ENCODE results near the gene SRSF1.
A peak's percentile ranks its signal among the peaks of the same experiment; 100 is the strongest.

The SRSF1 gene

DNA sequence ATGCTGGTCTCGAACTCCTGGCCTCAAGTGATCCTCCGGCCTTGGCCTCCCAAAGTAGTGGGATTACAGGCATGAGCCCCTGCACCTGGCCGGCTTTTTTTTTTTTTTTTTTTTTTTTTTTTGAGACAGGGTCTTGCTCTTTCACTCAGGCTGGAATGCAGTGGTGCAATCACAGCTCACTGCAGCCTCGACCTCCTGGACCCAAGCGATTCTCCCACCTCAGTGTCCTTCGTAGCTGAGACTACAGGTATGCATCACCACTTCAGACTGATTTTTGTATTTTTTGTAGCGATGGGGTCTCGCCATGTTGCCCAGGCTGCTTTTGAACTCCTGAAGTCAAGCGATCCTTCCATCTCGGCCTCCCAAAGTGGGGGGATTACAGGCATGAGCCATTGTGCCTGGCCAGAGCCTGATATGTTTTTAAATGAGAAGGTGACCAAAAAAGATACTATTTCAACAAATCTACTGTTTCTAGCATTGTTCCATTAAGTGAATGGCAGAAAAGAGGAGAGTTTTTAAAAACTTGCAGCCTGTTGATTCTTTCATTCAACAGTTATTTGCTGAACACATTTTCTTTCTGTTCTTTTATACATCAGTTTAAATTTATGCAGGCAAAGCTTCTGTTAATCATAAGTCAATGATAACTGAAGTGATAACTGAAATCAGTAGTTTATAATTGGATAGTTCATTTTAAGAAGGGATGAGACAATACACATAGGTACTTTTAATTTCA is 3.2 kb upstream of the SRSF1 start:
- H3K4me3 ChIP-seq (ENCODE audit: low read length) = no peak overlapping the region
- peaks cover 10% of the 10 kb centered on the region for H3K4me1 ChIP-seq (ENCODE audit: low read length)
- no peak overlapping the region for H3K9ac ChIP-seq (ENCODE audit: low read length)
- H4K20me1 ChIP-seq (ENCODE audit: insufficient read depth, low read length) = peaks cover 11% of the 10 kb centered on the region
- H2AFZ ChIP-seq (ENCODE audit: low read depth, low read length) = no peak overlapping the region
- no peak overlapping the region for H3K4me2 ChIP-seq (ENCODE audit: low read length)
- no peak overlapping the region for H3K27ac ChIP-seq (ENCODE audit: low read length)
- H3K9me3 ChIP-seq (ENCODE audit: insufficient read depth, low read length) = no peaks in the 10 kb centered on the region
- no peaks in the 10 kb centered on the region for H3K27me3 ChIP-seq (ENCODE audit: low read depth, low read length)
- TF ChIP-seq EZH2phosphoT487 (IDR thresholded peaks at IDR 0.05; ENCODE audit: low read depth) = no peak
- TF ChIP-seq, protein P1, sequence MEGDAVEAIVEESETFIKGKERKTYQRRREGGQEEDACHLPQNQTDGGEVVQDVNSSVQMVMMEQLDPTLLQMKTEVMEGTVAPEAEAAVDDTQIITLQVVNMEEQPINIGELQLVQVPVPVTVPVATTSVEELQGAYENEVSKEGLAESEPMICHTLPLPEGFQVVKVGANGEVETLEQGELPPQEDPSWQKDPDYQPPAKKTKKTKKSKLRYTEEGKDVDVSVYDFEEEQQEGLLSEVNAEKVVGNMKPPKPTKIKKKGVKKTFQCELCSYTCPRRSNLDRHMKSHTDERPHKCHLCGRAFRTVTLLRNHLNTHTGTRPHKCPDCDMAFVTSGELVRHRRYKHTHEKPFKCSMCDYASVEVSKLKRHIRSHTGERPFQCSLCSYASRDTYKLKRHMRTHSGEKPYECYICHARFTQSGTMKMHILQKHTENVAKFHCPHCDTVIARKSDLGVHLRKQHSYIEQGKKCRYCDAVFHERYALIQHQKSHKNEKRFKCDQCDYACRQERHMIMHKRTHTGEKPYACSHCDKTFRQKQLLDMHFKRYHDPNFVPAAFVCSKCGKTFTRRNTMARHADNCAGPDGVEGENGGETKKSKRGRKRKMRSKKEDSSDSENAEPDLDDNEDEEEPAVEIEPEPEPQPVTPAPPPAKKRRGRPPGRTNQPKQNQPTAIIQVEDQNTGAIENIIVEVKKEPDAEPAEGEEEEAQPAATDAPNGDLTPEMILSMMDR (IDR thresholded peaks at IDR 0.05; ENCODE audit: low read depth, low read length) = no peak
- H3K79me2 ChIP-seq (ENCODE audit: low read length) = peaks cover 28% of the 10 kb centered on the region
- peaks cover 15% of the 10 kb centered on the region for H3K36me3 ChIP-seq (replicated peaks; ENCODE audit: low read depth, low read length)

DNA sequence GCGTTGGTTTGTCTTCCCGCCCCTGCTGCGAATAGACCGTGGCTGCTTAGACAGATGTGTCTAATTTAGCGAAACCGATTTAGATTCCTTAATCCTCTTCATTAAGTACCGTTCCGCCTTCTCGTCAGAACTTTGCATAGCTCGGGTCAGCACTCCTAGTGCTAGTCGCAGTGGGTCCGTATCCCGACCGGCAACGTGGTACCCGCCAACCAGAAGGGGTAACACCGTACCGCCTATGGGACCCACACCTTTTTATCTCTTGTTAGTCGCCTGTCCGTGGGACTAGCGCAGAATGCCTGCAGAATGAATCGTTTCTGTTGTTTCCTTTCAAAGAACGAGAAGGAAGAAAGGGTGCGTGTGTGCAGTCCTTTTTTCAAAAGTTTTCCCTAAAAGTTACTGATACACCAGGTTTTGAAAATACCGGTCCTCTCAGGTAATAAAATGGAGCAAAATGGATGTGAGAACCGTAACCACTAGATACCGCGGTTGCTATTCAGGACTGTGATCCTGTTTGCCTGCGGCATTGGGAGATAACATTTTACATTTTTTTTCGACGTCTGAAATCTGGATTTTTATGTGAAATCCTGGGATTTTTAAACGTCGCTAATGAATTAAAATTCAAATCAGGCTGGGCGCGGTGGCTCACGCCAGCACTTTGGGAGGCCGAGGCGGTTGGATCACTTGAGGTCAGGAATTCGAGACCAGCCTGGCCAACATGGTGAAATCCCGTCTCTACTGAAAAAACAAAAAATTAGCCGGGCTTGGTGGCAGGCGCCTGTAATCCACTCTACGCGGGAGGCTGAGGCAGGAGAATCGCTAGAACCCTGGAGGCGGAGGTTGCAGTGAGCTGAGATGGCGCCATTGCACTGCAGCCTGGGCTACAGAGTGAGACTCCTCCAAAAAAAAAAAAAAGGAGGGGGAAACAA is 998 bp upstream of the SRSF1 start:
- no peaks in the 10 kb centered on the region for H3K9me3 ChIP-seq (ENCODE audit: insufficient read depth, low read length)
- H3K4me2 ChIP-seq (ENCODE audit: low read length) = peak overlapping the region; percentile 92
- peaks cover 33% of the 10 kb centered on the region for H4K20me1 ChIP-seq (ENCODE audit: insufficient read depth, low read length)
- H3K27me3 ChIP-seq (ENCODE audit: low read depth, low read length) = no peaks in the 10 kb centered on the region
- peak overlapping the region; percentile 41; the same call in 1 of the 2 replicates for H2AFZ ChIP-seq (ENCODE audit: low read depth, low read length)
- H3K9ac ChIP-seq (ENCODE audit: low read length) = peak overlapping the region; percentile 98
- peak overlapping the region; percentile 90 for H3K27ac ChIP-seq (ENCODE audit: low read length)
- no peak for TF ChIP-seq EZH2phosphoT487 (IDR thresholded peaks at IDR 0.05; ENCODE audit: low read depth)
- TF ChIP-seq, protein P1 (IDR thresholded peaks at IDR 0.05; ENCODE audit: low read depth, low read length) = no peak
- H3K36me3 ChIP-seq (replicated peaks; ENCODE audit: low read depth, low read length) = peaks cover 37% of the 10 kb centered on the region
- H3K4me1 ChIP-seq (ENCODE audit: low read length) = peaks cover 32% of the 10 kb centered on the region
- H3K4me3 ChIP-seq (ENCODE audit: low read length) = peak overlapping the region; percentile 94
- peaks cover 50% of the 10 kb centered on the region for H3K79me2 ChIP-seq (ENCODE audit: low read length)

DNA sequence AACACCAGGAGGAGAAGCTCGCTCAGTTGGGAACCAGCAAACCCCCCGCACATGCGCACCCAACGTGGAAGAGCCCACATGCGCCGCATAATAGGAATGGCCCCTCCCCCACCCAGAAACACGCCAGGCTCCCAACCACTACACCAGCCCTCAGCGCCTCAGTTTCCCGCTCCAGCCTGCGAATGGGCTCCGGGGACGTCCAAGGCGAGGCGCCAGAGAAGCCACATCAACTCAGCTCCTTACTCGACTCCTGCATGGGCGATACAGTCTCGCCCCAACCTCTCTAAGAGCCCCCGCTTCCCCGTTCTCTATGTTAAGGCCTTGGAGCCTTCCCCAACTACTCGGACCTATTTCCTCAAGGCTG is 504 bp downstream of the SRSF1 start:
- Histone ChIP-seq H2AFZ (ENCODE audit: low read depth, low read length) (no peak overlapping the region), H3K27me3 (ENCODE audit: low read depth, low read length) (no peaks in the 10 kb centered on the region), H3K4me3 (ENCODE audit: low read length) (peak overlapping the region; percentile 94), H3K4me1 (ENCODE audit: low read length) (peaks cover 47% of the 10 kb centered on the region), H4K20me1 (ENCODE audit: insufficient read depth, low read length) (peaks cover 48% of the 10 kb centered on the region), H3K79me2 (ENCODE audit: low read length) (peaks cover 64% of the 10 kb centered on the region), H3K9ac (ENCODE audit: low read length) (peak overlapping the region; percentile 98), H3K9me3 (ENCODE audit: insufficient read depth, low read length) (no peaks in the 10 kb centered on the region), H3K36me3 (replicated peaks; ENCODE audit: low read depth, low read length) (peaks cover 51% of the 10 kb centered on the region), H3K4me2 (ENCODE audit: low read length) (peak overlapping the region; percentile 98), H3K27ac (ENCODE audit: low read length) (peak overlapping the region; percentile 90)
- TF ChIP-seq, protein P1 (IDR thresholded peaks at IDR 0.05; ENCODE audit: low read depth, low read length) = no peak
- no peak for TF ChIP-seq EZH2phosphoT487 (IDR thresholded peaks at IDR 0.05; ENCODE audit: low read depth)
